HG03103 (cell line): ENCODE data around the gene SLC1A2.

Experiments
- ATAC-seq: cut with Tn5 transposase; IDR thresholded peaks from one replicate; pipeline ENCODE4 v1.9.1; 2021; ENCODE audit warnings: low read depth; ENCODE audit not compliant: unreplicated experiment

The SLC1A2 gene

GRCh38 chr11:35352077-35352888 lies 67.1 kb downstream of the SLC1A2 start:
- no peak for ATAC-seq

GRCh38 chr11:35349897-35350296 lies 69.5 kb downstream of the SLC1A2 start:
- ATAC-seq: no peak

- ATAC-seq: no peak
Observed at GRCh38 chr11:35348898-35349687, 70.3 kb downstream of the SLC1A2 start.

GRCh38 chr11:35347921-35348331 lies 71.4 kb downstream of the SLC1A2 start:
- ATAC-seq: no peak

- ATAC-seq: no peak
Observed at GRCh38 chr11:35347173-35347878, 72.0 kb downstream of the SLC1A2 start.

- no peak for ATAC-seq
Observed at GRCh38 chr11:35346472-35347156, 72.7 kb downstream of the SLC1A2 start.

GRCh38 chr11:35344681-35345574 lies 74.4 kb downstream of the SLC1A2 start:
- ATAC-seq: no peak

GRCh38 chr11:35343033-35343598 lies 76.2 kb downstream of the SLC1A2 start:
- ATAC-seq: peak; percentile 56

- no peak for ATAC-seq
Observed at GRCh38 chr11:35340715-35341114, 78.6 kb downstream of the SLC1A2 start.

- no peak for ATAC-seq
Observed at GRCh38 chr11:35340071-35340470, 79.3 kb downstream of the SLC1A2 start.

- ATAC-seq: no peak
Observed at GRCh38 chr11:35338921-35339320, 80.4 kb downstream of the SLC1A2 start.

GRCh38 chr11:35337914-35338305 lies 81.4 kb downstream of the SLC1A2 start:
- ATAC-seq: no peak

GRCh38 chr11:35337136-35337913 lies 82.0 kb downstream of the SLC1A2 start:
- no peak for ATAC-seq

GRCh38 chr11:35336726-35337125 lies 82.6 kb downstream of the SLC1A2 start:
- no peak for ATAC-seq

- ATAC-seq: no peak
Observed at GRCh38 chr11:35335226-35335625, 84.1 kb downstream of the SLC1A2 start.

GRCh38 chr11:35334385-35335090 lies 84.8 kb downstream of the SLC1A2 start:
- ATAC-seq: peak; percentile 72

- ATAC-seq: no peak
Observed at GRCh38 chr11:35332524-35332923, 86.8 kb downstream of the SLC1A2 start.

GRCh38 chr11:35330931-35331330 lies 88.4 kb downstream of the SLC1A2 start:
- peak; percentile 49 for ATAC-seq
